GM21360 (cell line): ENCODE results near the gene CHAF1A.

ENCODE experiments used
- ATAC-seq: cut with Tn5 transposase; IDR thresholded peaks from one replicate; pipeline ENCODE4 v1.9.1; 2021; ENCODE audit warnings: mild to moderate bottlenecking, moderate library complexity; ENCODE audit not compliant: unreplicated experiment

The CHAF1A gene

GRCh38 chr19:4366666-4367335 lies 35.6 kb upstream of the CHAF1A start:
- no peak for ATAC-seq

DNA sequence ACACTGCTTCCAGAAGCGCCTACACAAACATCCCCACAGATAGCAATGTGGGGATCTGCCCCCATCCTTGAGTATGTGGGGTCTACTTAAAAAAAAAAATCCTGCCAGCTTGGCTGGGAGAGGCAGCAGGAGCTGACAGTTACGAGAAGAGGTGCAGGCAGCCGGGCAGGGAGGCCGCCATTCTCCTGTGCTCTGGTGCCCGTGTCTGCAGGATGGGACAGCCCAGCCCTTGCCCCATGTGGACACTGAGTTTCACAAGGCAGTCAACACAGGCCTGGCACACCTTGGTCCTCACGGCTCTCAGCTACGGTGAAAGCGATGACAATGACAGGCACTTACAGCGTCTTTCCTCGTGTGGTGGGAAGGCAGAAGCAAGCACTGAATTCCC lies 35.1 kb upstream of the CHAF1A start:
- ATAC-seq = no peak

- ATAC-seq = no peak
Measured at GRCh38 chr19:4367781-4368127, 34.7 kb upstream of the CHAF1A start.

DNA sequence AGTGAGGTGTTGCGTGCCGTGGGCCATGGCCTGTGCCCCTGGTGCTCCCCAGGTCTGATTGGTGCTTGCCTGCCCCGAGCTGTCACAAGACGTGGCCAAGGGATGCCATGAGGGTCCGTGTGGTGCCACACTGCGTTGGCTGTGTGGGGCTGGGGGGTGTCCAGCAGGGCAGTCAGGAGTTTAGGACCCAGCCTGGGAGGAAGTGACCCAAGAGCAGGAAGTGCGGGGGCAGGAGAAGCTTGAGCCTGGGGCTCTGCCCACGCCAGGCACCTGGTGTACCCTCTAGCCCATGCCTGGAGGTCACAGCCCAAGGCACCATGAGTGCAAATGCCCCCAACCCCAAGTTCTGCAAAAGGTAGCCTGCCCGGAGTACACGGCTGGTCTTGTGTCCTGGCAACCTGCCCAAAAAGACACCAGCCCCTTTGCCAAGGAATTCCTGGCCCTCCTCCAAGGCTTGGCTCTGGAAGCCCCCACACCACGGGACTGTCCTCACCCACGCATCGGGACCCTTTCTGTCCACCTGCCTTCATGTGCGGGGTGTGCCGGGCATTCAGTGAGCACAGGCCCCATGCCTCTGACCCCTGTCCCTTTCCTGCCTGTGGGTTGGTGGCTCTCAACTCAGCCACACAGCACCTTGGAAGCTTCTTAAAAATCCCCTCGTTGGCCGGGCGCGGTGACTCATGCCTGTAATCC lies 34.2 kb upstream of the CHAF1A start:
- no peak for ATAC-seq

DNA sequence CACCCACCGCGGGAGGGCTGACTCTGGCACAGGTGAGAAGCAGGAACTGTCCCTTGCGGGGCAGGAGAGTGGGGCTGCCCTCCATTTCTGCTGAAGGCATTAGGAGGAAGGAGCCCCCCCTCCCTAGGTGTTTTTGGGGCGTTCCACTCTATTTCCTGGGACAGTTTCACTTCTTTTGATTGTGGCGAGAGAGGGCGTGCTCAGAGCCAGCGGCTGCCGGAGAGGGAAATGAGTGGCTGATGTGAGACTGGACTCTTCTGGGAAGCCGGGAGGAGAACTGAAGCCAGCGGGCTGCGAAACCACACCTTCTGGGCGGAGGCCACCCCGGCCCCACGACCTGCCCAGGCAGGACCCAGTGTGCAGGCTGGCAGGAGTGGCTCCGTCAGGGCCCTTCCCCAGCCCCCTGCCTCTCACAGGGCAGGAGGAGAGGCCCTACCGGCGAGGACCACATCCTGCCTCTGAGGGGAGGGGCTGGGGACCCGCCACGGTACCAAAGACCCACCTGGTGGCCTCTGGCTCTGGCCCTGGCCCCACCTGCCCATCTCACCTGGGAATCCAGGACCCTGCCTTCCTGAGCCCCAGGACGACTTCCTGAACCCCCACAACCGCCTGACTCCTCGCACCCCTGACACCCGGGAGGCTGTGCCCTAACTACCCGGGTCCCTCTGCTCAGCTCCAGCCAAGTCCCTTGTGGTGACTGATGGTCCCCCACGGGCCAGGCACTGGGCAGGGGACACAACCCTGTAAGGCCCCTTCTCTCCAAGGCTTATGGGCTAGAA lies 33.1 kb upstream of the CHAF1A start:
- ATAC-seq = peak; percentile 43

DNA sequence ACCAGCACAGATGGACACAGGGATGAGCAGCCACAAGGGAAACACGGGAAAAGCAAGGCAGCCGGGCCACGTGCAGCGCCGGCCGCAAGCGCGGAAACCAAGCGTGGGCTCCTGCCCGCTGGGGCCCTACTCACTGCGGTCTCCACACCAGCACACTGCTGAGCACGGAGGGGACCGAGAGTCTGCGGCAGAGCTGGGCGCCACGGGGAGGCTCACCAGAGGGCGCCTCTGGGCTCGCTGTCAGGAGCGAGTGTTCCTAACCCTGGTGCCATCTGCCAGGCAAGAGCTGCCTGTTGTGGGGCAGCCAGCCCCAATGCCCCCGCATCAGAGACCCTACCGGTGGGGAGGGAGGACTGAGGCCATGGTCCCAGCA lies 32.6 kb upstream of the CHAF1A start:
- peak; percentile 41 for ATAC-seq

DNA sequence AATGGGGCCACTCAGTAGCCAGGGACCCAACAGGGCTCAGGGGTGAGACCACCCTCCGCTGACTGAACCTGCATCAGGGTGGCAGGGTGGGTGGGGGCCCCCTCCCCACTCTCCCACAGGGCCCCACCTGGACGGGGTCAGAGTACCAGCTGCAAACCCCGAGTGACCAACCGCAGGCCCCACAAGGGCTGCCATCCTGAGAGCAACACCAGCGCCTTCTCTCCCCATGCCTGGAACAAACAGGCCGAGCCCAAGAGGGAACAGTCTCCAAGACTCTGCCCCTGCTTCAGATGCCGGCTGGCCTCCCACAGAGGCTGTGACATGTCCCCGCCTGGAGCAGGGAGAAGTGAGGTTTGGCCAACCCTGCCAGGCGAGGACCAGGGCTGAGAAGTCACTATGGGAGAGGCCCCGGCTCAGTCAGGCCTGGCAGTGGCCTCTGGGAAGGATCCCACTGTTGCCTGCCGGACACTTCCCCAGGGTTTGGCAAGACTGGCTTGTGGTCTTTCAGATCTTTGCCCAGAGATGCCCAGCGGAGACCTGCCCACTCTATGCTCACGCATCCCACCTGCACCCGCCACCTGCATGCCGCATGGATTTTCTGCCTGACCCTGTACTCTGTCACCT lies 31.9 kb upstream of the CHAF1A start:
- no peak for ATAC-seq

DNA sequence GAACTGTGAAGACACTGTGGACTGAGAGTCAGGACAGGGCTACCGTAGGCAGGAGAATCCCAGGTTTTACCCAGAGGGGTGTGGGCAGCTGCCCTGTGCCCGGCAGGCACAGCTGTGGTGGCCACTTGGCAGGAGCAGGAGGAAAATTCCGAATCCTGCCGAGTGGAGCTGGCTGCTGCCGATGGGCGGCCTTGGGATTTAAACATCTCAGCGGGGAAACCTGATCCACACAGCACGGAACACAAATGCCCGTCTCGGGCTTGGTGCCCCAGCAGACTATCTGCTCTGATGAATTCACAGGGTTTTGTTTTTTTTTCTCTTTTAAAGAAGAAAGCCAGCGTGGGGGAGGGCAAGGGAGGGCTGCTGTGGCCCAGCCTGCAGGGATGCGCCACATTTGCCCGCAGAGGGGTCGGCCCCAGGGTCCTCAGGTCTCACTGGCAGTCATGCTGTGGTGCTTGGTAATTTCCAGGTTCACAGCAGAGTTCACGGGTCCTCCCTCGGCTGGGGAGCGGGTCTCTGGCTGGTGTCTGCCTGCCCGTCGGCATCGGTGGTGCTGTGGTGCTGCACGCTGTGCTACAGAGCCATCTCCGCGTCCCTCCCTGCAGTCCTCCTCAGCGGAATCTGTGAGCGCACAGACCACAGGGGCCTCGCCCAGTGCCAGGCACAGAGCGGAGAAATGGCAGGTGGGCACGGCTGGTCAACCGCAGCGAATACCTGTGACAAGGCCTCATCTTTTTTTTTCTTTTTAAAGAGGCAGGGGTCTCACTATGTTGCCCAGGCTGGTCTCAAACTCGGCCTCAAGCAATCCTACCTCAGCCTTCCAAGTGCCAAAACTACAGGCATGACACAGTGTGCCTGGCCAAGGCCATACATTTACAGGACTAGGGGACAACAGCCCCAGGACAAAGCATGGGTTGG lies 30.9 kb upstream of the CHAF1A start:
- no peak for ATAC-seq

DNA sequence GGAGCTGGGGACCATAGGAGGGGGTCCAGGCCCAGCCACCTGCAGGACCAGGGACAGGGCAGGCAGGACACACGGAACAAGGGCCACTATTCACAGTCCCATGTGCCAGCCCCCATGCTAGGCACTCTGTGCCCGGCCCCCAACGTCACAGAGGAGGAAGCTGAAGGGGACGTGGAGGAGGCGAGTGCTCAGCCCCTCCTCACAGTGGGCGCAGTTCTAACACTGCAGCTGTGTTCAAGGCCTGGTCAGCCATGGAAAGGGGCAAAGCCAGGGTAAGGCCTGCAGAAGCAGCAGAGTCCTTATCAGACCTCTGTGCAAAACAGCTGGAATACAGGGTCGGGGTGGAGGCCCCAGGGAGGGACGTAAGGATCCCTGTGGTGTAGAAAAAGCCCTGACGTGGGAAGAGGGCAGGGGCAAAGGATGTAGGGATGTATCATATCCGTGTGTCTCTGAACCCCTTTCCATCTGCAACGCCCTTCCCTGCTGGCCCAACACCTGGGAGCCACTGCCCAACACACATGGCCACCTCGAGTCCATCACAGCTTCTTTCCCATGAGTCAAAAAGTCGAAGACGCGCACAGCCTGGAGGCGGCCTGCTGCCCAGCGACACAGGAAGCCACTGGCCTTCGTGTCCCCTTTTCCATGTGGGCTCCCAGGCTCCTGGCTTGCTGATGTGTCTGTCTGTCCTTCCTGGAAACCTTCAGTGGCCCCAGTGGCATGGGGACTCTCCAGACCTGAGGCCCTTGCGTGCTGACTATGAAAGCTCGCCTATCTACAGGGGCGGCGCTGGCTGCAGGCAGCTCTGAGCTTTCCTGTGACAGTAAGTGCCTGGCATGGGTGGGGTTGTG lies 30.1 kb upstream of the CHAF1A start:
- ATAC-seq = no peak

- ATAC-seq = no peak
Measured at GRCh38 chr19:4373013-4373367, 29.4 kb upstream of the CHAF1A start.

DNA sequence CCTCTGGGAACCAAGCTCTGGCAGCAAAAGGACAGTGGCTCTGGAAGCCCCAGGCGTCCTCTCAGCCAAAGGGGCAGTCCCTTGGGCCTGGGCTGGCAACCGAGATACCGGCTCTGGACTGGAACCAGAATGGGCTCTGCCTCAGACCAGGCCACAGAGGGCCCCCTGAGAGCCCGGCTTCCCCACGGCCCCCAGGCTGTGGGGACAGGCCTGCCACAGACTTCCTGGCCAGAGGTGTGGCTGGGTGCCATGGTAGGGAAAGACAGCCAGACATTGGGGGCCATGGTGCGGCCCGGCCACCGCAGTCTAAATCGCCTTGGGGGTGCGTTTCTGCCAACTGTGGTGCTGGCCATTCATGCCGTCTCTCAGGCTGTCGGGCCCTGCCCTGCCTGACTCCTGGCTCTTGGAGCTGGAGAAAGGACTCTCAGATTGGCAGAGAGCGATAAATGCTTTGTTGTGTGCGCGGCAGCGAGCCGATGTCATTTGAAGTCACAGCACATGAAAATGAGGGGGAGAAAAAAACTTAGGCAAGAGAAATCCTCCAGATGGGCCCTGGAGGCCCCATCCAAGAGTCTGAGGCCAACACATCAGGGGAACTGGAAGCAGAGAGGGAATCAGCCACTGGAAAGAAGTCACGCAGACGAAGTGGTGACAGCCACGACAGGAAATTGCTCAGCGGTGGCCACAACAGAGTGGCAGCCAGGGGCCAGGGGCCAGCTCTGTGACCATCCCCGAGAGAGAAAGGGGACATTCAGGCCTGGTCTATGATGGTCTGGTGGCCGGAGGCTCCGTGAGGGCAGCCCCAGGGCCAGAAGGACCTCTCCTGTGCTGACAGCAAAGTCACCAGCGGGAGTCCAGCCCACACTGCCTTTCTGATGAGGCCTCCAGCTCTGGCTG lies 28.6 kb upstream of the CHAF1A start:
- ATAC-seq = no peak

DNA sequence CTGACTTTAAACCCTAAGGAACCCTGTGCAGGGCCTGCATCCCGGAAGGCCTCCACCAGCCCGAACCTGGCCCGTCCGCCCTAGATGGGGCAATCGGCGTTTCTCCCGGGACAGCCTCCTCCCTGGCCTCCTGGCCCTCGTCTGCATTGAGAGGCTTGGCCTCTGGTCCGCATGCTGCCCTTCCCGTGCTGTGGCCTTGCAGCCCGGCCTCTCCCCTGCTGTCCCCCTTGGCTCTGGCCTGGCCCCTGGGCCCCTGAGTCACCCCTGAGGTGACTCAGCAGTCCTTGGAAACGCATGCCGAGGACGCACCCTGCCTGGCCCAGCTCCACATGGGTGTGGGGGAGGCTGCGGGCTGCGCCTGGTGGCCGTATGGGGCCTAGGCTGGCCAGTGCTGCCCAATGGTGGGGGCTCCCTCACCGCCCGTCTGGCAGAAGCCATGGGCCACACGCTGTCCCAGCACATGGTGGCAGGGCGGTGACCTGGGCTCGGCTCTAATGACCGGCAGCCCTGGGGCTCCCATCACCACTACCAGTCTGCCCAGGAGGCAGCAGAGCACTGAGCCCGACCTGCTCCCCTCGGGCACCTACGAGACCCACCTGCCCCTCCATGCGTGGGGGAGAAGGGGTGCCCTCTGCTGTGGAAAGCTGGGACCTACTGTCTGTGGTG lies 27.8 kb upstream of the CHAF1A start:
- no peak for ATAC-seq

DNA sequence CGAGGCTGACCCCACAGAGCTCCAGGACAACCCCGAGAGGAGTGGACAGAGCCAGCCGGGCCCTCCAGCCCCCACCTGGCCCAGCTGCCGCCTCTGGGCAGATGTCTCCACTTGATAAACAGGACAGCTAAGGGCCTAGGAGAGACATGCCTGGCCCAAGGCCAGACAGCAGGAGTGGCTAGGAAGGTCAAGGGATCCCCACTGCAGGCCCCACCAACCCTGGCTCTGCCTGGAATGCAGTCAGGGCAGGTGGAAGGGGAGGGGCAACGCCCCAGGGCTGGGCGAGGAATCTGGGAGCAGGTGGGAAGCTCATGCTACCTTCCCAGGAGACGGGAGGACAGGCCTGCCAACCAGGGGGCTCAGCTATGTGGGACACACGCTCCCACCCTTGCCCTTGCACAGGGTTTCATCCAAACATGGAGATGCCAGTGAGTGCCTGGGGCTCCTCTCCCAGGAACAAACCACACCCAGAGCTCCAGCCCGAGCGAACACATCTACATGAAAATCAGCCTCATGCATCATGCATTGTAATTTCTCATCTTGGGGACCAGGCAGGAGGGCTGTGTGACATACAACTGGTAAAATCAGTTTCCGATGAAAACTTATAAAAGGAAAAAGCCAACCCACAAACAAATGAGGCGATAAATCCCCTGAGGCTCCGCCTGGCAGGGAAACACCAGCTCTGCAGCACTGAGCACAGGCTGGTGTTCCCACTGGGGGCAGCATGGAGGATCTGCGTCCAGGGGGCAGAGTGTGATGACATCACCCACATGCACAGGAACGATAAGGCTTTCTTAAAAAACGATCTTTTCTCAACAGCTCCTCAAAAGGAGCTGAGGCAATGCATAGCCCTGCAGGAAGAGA lies 27.0 kb upstream of the CHAF1A start:
- ATAC-seq = no peak

DNA sequence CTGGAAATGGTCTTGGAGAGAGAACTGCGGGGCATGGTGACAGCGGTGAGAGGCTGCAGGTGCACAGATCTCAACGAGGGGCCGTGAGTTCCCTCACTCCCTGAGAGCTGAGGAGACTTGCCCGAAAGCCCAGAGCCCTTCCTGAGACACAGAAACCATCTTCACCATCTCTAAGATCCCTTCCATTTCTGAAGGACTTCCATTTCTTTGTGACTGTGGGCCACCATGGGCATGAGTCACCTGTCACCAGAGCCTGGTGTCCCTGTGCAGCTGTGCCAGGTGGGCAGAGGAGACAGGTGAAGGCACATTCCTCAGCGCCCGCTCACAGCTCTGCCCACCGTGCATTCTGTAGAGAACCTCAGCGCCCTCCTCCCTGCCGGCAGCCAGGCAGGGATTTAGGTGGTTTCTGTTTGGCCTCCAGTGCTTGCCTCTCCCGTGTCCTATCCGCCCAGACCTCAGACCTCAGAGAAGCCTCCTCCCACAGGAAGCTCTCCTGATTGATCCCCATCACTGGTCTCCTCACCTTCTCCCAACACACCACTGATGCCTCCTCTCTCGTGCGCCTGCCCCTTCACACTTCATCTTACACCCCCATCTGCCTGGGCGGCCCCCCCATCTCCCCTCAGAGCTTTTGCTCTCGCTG lies 26.3 kb upstream of the CHAF1A start:
- no peak for ATAC-seq

GRCh38 chr19:4376671-4376990 lies 25.8 kb upstream of the CHAF1A start:
- no peak for ATAC-seq

- no peak for ATAC-seq
Measured at GRCh38 chr19:4376991-4377781, 25.3 kb upstream of the CHAF1A start.
